GM12801 (cell line): ENCODE data around the gene NOSIP.

Experiments used
- TF ChIP-seq, protein P1 (sequence below): IDR thresholded peaks from one replicate; pipeline ENCODE4 v1.5.1; 2011; ENCODE audit warnings: control low read depth; ENCODE audit not compliant: insufficient read length; ENCODE audit errors: extremely low read depth

Gene NOSIP

DNA sequence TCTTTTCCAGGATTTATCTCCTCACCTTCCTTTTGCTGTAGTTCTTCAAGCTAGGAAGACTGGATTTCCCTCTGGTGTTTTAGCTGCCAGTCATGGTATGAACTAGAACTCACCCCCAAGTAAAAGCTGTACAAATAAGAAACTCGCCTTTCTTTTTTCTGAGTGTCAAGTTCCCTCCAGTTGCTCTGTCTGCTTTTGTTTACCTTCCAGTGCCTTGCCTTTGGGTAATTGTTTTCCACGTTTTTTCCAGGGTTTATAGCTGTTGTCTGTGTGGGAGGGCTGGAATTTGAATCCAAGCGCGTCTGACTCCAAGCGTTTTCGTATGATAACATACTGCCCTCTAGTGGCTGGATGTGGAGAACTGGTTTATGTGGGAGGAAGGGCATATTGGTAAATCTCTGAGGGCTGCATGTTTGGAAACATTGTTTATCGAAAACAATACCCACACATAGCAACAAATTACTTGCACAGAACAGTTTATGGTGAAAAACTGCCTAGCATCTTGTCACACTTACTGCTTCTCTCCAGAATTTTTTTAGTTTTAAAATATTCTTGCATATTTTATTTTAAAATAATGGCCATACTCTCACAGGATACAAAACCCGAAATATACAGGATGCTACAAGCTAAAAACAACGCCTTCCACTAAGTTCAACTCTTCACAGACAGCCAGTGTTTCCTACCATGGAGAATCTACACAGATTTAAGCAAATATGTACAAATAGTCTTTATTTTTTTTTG is 33.4 kb downstream of the NOSIP start:
- TF ChIP-seq, protein P1, sequence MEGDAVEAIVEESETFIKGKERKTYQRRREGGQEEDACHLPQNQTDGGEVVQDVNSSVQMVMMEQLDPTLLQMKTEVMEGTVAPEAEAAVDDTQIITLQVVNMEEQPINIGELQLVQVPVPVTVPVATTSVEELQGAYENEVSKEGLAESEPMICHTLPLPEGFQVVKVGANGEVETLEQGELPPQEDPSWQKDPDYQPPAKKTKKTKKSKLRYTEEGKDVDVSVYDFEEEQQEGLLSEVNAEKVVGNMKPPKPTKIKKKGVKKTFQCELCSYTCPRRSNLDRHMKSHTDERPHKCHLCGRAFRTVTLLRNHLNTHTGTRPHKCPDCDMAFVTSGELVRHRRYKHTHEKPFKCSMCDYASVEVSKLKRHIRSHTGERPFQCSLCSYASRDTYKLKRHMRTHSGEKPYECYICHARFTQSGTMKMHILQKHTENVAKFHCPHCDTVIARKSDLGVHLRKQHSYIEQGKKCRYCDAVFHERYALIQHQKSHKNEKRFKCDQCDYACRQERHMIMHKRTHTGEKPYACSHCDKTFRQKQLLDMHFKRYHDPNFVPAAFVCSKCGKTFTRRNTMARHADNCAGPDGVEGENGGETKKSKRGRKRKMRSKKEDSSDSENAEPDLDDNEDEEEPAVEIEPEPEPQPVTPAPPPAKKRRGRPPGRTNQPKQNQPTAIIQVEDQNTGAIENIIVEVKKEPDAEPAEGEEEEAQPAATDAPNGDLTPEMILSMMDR = no peak

DNA sequence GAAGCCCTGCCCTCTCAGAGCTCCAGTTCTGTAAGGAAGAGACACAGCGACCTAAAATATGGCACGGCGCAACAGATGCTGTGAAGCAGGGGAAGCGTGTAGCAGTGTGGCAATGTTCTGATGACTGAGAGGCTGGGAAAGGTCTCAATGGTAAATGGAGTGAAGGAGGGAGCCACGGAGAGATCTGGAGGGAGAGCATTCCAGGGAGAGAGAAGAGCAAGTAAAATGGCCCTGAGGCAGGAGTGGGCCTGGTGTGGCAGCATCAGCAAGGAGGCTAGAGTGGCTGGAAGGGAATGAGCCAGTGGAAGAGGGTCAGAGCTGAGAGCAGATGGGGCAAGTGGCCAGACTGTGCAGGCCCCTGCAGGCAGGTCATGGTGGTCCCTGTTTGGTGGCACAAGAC is 36.2 kb downstream of the NOSIP start:
- TF ChIP-seq, protein P1 = no peak

DNA sequence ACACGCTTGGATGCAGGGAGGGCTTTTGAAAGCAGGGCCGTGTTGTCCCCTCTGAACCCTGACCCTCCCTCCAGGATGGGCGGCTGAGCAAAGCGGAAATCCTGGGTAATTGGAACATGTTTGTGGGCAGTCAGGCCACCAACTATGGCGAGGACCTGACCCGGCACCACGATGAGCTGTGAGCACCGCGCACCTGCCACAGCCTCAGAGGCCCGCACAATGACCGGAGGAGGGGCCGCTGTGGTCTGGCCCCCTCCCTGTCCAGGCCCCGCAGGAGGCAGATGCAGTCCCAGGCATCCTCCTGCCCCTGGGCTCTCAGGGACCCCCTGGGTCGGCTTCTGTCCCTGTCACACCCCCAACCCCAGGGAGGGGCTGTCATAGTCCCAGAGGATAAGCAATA is 37.3 kb downstream of the NOSIP start:
- TF ChIP-seq, protein P1 = no peak

DNA sequence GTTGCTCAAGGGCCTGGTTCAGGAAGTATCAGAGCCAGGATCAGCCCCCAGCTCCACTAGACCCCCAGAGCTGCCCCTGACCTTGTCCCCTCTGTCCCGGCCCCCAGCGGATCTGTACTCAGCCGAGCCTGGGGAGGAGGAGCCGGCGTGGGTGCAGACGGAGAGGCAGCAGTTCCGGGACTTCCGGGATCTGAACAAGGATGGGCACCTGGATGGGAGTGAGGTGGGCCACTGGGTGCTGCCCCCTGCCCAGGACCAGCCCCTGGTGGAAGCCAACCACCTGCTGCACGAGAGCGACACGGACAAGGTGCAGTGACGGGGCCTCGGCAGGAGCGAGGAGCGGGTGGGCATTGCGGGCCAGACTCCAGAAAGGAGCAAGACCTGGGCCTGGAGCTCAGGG is 37.9 kb downstream of the NOSIP start:
- TF ChIP-seq, protein P1 = no peak

DNA sequence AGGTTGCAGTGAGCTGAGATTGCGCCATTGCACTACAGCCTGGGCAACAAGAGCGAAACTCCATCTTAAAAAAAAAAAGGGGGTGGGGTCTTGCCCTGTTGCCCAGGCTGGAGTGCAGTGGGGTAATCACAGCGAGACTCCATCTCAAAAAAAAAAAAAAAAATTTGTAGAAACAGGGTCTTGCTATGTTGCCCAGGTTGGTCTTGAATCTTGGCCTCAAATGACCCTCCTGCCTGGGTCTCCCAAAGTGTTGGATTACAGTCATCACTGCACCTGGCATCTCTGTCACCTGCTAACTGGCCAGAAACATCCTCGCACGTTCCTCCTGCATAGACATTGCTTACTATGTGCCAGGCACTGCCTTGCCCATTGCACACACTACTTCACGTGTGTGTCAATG is 38.4 kb downstream of the NOSIP start:
- TF ChIP-seq, protein P1 = no peak

DNA sequence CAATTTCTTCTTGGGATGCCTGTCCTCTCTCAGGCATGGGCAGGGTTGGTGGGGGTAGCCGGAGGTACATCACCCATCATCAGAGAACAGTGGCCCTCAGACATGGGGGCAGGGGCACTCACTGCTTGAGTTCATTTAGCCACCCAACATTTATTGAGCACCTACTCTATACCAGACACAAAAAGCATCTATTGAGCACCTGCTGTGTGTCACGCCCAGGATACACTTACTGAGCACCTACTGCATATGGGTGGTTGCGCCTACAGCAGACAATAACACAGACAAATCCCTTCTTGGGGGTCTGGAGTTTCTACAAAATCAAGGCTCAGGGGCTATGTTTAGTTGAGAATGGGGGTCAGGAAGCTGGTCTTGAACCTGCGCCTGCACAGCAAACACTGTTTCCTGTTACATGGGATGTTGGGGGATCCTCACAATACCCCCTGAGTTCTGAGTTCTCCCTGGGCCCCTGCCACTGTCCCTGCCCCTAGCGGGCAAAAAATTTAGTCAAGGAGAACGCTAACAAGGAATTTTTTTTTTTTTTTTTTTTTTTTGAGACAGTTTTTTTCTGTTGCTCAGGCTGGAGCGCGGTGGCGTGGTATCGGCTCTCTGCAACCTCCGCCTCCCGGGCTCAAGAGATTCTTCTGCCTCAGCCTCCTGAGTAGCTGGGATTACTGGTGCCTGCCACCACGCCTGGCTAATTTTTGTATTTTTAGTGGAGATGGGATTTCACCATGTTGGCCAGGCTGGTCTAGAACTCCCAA is 41.0 kb downstream of the NOSIP start:
- TF ChIP-seq, protein P1 = no peak

DNA sequence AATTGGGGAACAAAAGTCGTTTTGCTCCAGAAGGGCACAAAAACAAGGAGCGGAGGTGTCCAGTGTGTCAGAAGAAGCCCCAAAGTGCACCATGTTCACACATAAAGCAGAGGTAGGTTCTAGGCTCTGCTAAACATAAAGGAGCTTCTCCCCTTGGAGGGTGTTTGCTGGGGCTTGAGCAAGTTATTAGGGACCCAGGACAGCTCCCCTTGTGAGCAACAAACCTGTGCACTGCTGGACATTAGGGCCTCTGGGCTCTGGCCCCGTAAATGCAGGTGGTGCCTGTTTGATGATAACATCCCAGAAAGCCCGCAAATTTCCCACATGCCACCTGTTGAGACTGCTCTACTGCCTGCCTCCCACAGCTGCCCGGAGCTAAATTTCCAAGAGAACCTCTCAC is 41.7 kb downstream of the NOSIP start:
- TF ChIP-seq, protein P1 = no peak
